AG10803 (cell line): ENCODE data around the gene SUPT6H.

Source experiments
- DNase-seq: peaks from one replicate; pipeline ENCODE4 v3.0.0; 2010; ENCODE audit warnings: low read depth
- H3K4me3 ChIP-seq: 2 replicates; pipeline ENCODE4 v1.5.1; 2011; ENCODE audit warnings: mild to moderate bottlenecking, low read length, control low read depth
- TF ChIP-seq, protein P1 (sequence below): conservative IDR thresholded peaks from 2 replicates; pipeline ENCODE4 v1.5.1; 2011; ENCODE audit warnings: mild to moderate bottlenecking, low read length, control low read depth, inconsistent platforms

Gene SUPT6H

DNA sequence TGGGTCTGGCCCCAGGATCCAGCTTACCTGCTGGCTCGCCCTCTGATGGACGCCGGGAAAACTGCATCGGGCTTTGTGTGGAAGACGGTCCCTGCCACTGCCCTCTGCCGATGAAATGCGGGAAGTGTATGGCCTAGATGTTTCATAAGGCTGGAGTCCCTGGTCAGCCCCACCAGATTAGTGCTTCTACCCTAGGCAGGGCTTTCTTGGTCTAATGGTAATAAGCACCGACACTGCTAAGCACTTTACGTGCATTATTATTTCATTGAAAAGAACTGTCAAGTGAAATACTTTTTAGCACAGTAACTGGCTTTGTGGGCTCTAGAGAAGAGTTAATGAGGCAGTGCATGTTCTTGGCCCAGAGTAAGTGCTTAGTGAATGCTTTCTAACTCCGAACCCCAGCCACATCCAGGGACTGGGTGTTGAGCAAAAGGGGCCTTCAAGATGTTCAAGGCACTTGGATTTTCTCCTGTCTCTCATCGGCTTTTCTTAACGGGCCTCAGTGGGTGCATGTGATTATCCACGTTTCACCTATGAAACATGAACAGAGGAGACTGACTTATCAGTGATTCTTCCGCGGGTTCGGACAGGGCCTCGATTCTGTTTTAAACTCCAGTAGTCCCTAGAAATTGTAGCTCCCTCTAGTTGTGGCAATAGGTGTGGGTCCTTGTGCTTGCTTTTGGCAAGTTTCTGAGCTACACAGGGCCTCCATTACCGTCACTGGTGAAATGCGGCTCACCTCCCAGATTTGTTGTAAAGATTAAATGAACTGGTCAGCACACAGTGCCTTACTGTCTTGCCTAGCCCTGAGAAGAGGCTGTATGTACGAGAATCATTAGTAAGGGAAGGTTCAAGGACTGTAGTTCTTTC is 88.4 kb downstream of the SUPT6H start:
- H3K4me3 ChIP-seq = no peak overlapping the region
- peak; percentile 90 for DNase-seq
- TF ChIP-seq, protein P1, sequence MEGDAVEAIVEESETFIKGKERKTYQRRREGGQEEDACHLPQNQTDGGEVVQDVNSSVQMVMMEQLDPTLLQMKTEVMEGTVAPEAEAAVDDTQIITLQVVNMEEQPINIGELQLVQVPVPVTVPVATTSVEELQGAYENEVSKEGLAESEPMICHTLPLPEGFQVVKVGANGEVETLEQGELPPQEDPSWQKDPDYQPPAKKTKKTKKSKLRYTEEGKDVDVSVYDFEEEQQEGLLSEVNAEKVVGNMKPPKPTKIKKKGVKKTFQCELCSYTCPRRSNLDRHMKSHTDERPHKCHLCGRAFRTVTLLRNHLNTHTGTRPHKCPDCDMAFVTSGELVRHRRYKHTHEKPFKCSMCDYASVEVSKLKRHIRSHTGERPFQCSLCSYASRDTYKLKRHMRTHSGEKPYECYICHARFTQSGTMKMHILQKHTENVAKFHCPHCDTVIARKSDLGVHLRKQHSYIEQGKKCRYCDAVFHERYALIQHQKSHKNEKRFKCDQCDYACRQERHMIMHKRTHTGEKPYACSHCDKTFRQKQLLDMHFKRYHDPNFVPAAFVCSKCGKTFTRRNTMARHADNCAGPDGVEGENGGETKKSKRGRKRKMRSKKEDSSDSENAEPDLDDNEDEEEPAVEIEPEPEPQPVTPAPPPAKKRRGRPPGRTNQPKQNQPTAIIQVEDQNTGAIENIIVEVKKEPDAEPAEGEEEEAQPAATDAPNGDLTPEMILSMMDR = peak; percentile 100

DNA sequence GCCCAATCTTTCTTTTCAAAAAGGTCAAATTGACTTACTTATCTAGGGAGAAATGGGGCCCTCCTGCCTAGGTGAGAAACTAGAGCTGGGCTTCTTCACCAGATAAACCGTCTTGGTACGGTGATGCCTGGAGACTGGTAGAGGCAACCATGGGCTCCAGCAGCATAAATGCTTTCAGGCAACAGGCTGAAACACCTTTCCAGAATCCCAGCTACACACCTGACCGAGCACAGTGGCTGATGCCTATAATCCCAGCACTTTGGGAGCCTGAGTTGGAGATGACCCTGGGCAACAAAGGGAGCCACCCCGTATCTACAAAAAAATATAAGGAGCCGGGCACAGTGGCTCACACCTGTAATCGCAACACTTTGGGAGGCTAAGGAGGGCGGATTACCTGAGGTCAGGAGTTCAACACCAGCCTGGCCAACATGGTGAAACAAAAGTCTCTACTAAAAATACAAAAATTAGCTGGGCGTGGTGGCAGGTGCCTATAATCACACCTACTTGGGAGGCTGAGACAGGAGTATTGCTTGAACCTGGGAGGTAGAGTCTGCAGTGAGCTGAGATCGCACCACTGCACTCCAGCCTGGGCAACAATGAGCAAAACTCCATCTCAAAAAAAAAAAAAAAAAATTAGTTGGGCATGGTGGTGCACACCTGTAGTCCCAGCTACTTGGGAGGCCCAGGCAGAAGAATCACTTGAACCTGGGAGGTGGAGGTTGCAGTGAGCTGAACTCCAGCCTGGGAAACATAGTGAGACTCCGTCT is 89.8 kb downstream of the SUPT6H start:
- TF ChIP-seq, protein P1 = no peak
- DNase-seq = no peak
- H3K4me3 ChIP-seq = no peak overlapping the region
